HCT116 (cell line): ENCODE measurements around the gene ZNF683. TPM values are rescaled to one million over a fixed set of nuclear protein-coding genes. Genes with fewer than 3 reads are reported as not detected.

ENCODE experiments used
- ATAC-seq: fragments of 200-7000 bp; cut with Tn5 transposase; 2 replicates; pipeline ENCODE4 v1.9.1; 2020; ENCODE audit warnings: mild to moderate bottlenecking, moderate library complexity
- BruUV-seq: library from RNA; stranded (reverse); fragments of 400-500 nt; replicated peaks from 2 replicates; lab custom pipeline; 2021; lab: Mats Ljungman, UMichigan
- CTCF ChIA-PET: fragments of 300-600 bp; sonication (Branson Sonifier 250); formaldehyde crosslinking; loops from one replicate; lab custom pipeline; 2021; ENCODE audit warnings: antibody characterized with exemption; lab: Charles Lee
- POLR2A ChIA-PET: fragments of 300-600, 350-600 bp; sonication (Branson Sonifier 250); formaldehyde crosslinking; loops from one replicate; lab custom pipeline; 2021; ENCODE audit warnings: antibody characterized with exemption; lab: Charles Lee
- RAD21 ChIA-PET, 2 experiments: fragments of 300-600 bp; sonication (Branson Sonifier 250); formaldehyde crosslinking; loops; one replicate each; lab custom pipeline; 2023; ENCODE audit warnings: low total read pairs in 2 of 2; ENCODE audit not compliant: uncharacterized antibody in 2 of 2, unreplicated experiment in 2 of 2, low non-redundant PET in 1 of 2; lab: Charles Lee
- DNase-seq: peaks from one replicate; pipeline ENCODE4 v3.0.0-alpha.2; 2010; ENCODE audit warnings: low read depth, low spot score
- H2AFZ ChIP-seq: fragments of 200-600 bp; shearing (Covaris generic), sonication (generic); 2 replicates; pipeline ENCODE4 v1.6.1; 2017; ENCODE audit warnings: low read depth, mixed run types, mixed read lengths, antibody characterized with exemption, low read length; ENCODE audit not compliant: poor library complexity, severe bottlenecking
- H3K27ac ChIP-seq: 2 replicates; pipeline ENCODE4 v1.5.1; 2012; ENCODE audit warnings: low read depth, low read length
- H3K27me3 ChIP-seq: fragments of 200-600 bp; sonication (generic); 2 replicates; pipeline ENCODE4 v1.6.1; 2016; ENCODE audit warnings: mixed run types, low read length, mixed read lengths; ENCODE audit not compliant: insufficient read depth
- H3K36me3 ChIP-seq, 2 experiments: fragments of 200-500 bp in 1 of 2; fragments of 200-600 bp in 1 of 2; sonication (Bioruptor generic) in 1 of 2; sonication (generic) in 1 of 2; 2 replicates each; pipeline versions ENCODE4 v1.5.1 to v1.6.1; 2014 to 2016; ENCODE audit warnings: low read length in 2 of 2, inconsistent platforms in 1 of 2, mixed read lengths in 1 of 2, mixed run types in 1 of 2; ENCODE audit not compliant: insufficient read depth in 2 of 2, control insufficient read depth in 1 of 2
- H3K4me1 ChIP-seq, 2 experiments: fragments of 200-600 bp in 1 of 2; sonication (generic) in 1 of 2; 2 replicates each; pipeline versions ENCODE4 v1.5.1 to v1.6.1; 2012 to 2017; ENCODE audit warnings: low read length in 2 of 2, inconsistent platforms in 1 of 2, mild to moderate bottlenecking in 1 of 2, mixed read lengths in 1 of 2, mixed run types in 1 of 2, moderate library complexity in 1 of 2; ENCODE audit not compliant: insufficient read depth in 2 of 2, control insufficient read depth in 1 of 2
- H3K4me2 ChIP-seq: fragments of 200-600 bp; sonication (generic); 2 replicates; pipeline ENCODE4 v1.6.1; 2017; ENCODE audit warnings: mixed run types, low read length, mixed read lengths
- H3K4me3 ChIP-seq, 2 experiments: fragments of 200-600 bp in 1 of 2; sonication (generic) in 1 of 2; replicated peaks in 1 of 2; 2 replicates each; pipeline ENCODE4 v1.5.1; 2011 to 2016; ENCODE audit warnings: low read length in 2 of 2, control low read depth in 1 of 2, low read depth in 1 of 2, mild to moderate bottlenecking in 1 of 2, mixed read lengths in 1 of 2, mixed run types in 1 of 2
- H3K79me2 ChIP-seq: fragments of 200-600 bp; sonication (generic); 2 replicates; pipeline ENCODE4 v1.6.1; 2017; ENCODE audit warnings: mild to moderate bottlenecking, mixed run types, low read length, moderate library complexity, mixed read lengths; ENCODE audit not compliant: insufficient read depth
- H3K9ac ChIP-seq: fragments of 200-600 bp; sonication (generic); 2 replicates; pipeline ENCODE4 v1.6.1; 2016; ENCODE audit warnings: low read length, mixed read lengths
- H3K9me2 ChIP-seq: fragments of 200-600 bp; sonication (generic), shearing (Covaris generic); 2 replicates; pipeline ENCODE4 v1.6.1; 2017; ENCODE audit warnings: mixed run types, mild to moderate bottlenecking, moderate library complexity; ENCODE audit not compliant: insufficient read depth
- H3K9me3 ChIP-seq, 2 experiments: fragments of 200-500 bp in 1 of 2; fragments of 200-600 bp in 1 of 2; sonication (Bioruptor generic) in 1 of 2; sonication (generic) in 1 of 2; 2 replicates each; pipeline ENCODE4 v1.6.1; 2014 to 2017; ENCODE audit warnings: low read length in 2 of 2, mixed read lengths in 2 of 2, inconsistent platforms in 1 of 2, low read depth in 1 of 2, mild to moderate bottlenecking in 1 of 2, mixed run types in 1 of 2, moderate library complexity in 1 of 2; ENCODE audit not compliant: control insufficient read depth in 1 of 2, insufficient read depth in 1 of 2
- H4K20me1 ChIP-seq: fragments of 200-600 bp; sonication (generic), shearing (Covaris generic); 2 replicates; pipeline ENCODE4 v1.6.1; 2017; ENCODE audit warnings: mixed run types, mild to moderate bottlenecking, moderate library complexity; ENCODE audit not compliant: insufficient read depth
- ELF1 ChIP-seq: IDR thresholded peaks from 2 replicates; pipeline ENCODE4 v1.6.1; 2012; ENCODE audit warnings: low read depth, borderline replicate concordance
- EZH2 ChIP-seq: fragments of 200-600 bp; sonication (generic); IDR thresholded peaks from 2 replicates; pipeline ENCODE4 v1.6.1; 2017; ENCODE audit warnings: antibody characterized with exemption, mixed run types
- FOSL1 ChIP-seq: IDR thresholded peaks from 2 replicates; pipeline ENCODE4 v1.6.1; 2012; ENCODE audit warnings: low read depth
- POLR2A ChIP-seq: IDR thresholded peaks from 2 replicates; pipeline ENCODE4 v1.7.0; 2011; ENCODE audit warnings: borderline replicate concordance; ENCODE audit not compliant: insufficient read depth, insufficient read length; ENCODE audit errors: extremely low read depth
- SRF ChIP-seq: IDR thresholded peaks from 2 replicates; pipeline ENCODE4 v1.6.1; 2012; ENCODE audit warnings: low read depth
- TCF7L2 ChIP-seq: IDR thresholded peaks from 2 replicates; pipeline ENCODE4 v1.7.0; 2011; ENCODE audit warnings: borderline replicate concordance, inconsistent platforms; ENCODE audit not compliant: insufficient read depth, insufficient read length; ENCODE audit errors: extremely low read depth
- intact Hi-C: fragments of 100-400 bp; cut with micrococcal nuclease; formaldehyde crosslinking; loops from 2 replicates; pipeline ENCODE4 v1.10.0; 2022
- total RNA-seq: library from RNA; stranded (reverse); gene quantifications from one replicate; pipeline ENCODE4 v1.2.1, GENCODE V29; 2021; ENCODE audit not compliant: unreplicated experiment
- TF ChIP-seq, protein P1 (sequence below): IDR thresholded peaks from 2 replicates; pipeline ENCODE4 v1.6.1; 2012
- TF ChIP-seq, protein P2 (sequence below): IDR thresholded peaks from 2 replicates; pipeline ENCODE4 v1.6.1; 2012; ENCODE audit warnings: low read depth
- TF ChIP-seq, protein P3 (sequence below): IDR thresholded peaks from 2 replicates; pipeline ENCODE4 v1.6.1; 2012

ZNF683 gene
- total RNA-seq, 1 experiment from 2014 or later: not detected

DNA sequence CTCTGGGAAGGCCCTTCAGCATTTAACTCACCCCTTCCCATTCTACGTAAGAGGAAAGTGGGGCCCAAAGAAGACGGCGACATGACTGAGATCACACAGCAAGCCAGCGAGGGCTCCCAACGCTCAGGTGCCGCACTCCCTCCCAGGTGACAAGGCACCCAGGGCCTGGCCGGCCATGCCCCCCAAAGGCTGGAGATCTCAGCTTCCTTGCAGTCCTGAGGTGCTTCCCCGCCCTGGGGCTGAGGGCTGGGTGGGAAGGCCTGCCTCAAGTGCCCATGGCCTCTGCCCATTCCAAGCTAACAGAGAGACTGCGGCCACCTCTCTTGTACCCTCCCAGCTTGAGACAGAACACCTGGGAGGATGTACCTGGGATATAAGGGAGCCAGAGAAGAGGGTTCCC, 17.6 kb downstream of the ZNF683 start:
- Histone ChIP-seq H3K36me3 (no peaks in the 10 kb centered on the region), H3K27ac (no peak overlapping the region; the same call in 1 of the 2 replicates), H3K27me3 (no peaks in the 10 kb centered on the region), H3K9me2 (no peaks in the 10 kb centered on the region), H3K4me1 (peaks cover 66 to 90% of the 10 kb centered on the region in 2 experiments), H3K4me3 (no peak overlapping the region), H3K9ac (no peak overlapping the region)
- no peak for ATAC-seq
- POLR2A ChIA-PET: no interaction called here
- DNase-seq: no peak
- TF ChIP-seq EZH2 (no peak), SRF (no peak), FOSL1 (no peak), ELF1 (no peak), TCF7L2 (no peak), POLR2A (no peak)
- TF ChIP-seq, protein P1, sequence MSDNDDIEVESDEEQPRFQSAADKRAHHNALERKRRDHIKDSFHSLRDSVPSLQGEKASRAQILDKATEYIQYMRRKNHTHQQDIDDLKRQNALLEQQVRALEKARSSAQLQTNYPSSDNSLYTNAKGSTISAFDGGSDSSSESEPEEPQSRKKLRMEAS: no peak
- TF ChIP-seq, protein P2, sequence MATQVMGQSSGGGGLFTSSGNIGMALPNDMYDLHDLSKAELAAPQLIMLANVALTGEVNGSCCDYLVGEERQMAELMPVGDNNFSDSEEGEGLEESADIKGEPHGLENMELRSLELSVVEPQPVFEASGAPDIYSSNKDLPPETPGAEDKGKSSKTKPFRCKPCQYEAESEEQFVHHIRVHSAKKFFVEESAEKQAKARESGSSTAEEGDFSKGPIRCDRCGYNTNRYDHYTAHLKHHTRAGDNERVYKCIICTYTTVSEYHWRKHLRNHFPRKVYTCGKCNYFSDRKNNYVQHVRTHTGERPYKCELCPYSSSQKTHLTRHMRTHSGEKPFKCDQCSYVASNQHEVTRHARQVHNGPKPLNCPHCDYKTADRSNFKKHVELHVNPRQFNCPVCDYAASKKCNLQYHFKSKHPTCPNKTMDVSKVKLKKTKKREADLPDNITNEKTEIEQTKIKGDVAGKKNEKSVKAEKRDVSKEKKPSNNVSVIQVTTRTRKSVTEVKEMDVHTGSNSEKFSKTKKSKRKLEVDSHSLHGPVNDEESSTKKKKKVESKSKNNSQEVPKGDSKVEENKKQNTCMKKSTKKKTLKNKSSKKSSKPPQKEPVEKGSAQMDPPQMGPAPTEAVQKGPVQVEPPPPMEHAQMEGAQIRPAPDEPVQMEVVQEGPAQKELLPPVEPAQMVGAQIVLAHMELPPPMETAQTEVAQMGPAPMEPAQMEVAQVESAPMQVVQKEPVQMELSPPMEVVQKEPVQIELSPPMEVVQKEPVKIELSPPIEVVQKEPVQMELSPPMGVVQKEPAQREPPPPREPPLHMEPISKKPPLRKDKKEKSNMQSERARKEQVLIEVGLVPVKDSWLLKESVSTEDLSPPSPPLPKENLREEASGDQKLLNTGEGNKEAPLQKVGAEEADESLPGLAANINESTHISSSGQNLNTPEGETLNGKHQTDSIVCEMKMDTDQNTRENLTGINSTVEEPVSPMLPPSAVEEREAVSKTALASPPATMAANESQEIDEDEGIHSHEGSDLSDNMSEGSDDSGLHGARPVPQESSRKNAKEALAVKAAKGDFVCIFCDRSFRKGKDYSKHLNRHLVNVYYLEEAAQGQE: no peak
- TF ChIP-seq, protein P3, sequence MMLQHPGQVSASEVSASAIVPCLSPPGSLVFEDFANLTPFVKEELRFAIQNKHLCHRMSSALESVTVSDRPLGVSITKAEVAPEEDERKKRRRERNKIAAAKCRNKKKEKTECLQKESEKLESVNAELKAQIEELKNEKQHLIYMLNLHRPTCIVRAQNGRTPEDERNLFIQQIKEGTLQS: no peak
- TF ChIP-seq, all 23 proteins: peak for 0
- Histone ChIP-seq H3K4me2 (no peak overlapping the region), H2AFZ (no peak overlapping the region), H4K20me1 (no peaks in the 10 kb centered on the region), H3K9me3 (no peaks in the 10 kb centered on the region), H3K79me2 (no peaks in the 10 kb centered on the region)
- RAD21 ChIA-PET: no interaction called here
- CTCF ChIA-PET: no interaction called here
- BruUV-seq: no TSS peak
- intact Hi-C loops: no loop called here
